Measurements from ENCODE around the gene AIFM3.

DNA sequence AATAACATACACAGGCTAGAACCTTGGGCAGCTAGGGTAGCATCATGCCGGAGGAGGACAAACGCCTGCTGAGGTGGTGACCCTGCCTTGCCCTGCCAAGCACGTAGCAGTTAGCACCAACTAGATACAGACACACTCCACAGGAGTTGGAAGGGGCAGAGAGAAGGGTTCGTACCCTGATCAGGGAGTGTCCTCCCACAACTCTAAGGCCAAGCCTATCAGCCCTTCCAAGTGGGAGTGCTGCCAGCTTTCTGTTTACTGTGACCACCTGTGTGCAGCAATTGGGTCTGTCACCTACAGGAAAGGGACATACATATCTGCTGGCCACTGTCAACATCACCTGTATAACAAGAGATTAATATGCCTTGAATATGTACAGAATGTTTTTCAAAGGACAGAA is 36.7 kb downstream of the AIFM3 start:
- TF ChIP-seq EZH2 (IDR thresholded peaks at IDR 0.05) (no peak), POLR2AphosphoS5 (IDR thresholded peaks at IDR 0.05; ENCODE audit: borderline replicate concordance, low read depth, low read length) (no peak), FOXP2 (optimal IDR thresholded peaks at IDR 0.05; ENCODE audit: control extremely low read depth, extremely low read length, insufficient read depth) (no peak)
